Lung (tissue), 12 donors: ENCODE data around the gene GTPBP3. TPM values are rescaled to one million over a fixed set of nuclear protein-coding genes. Genes with fewer than 3 reads are reported as not detected.

Experiments
- ATAC-seq: fragments of 200-7000 bp; cut with Tn5 transposase; one replicate; pipeline ENCODE4 v1.9.1; 2020; ENCODE audit warnings: moderate number of reproducible peaks; ENCODE audit not compliant: insufficient read depth, low FRiP score
- DNase-seq, 3 donors: peaks; one replicate each; pipeline ENCODE4 v3.0.0-alpha.2; 2013 to 2017
- H3K27ac ChIP-seq, 2 donors: one replicate each; pipeline ENCODE4 v1.5.1; 2013; ENCODE audit warnings: mild to moderate bottlenecking in 2 of 2, moderate library complexity in 2 of 2, control low read depth in 1 of 2, inconsistent platforms in 1 of 2, low read depth in 1 of 2, low read length in 1 of 2
- H3K27me3 ChIP-seq, 3 donors: one replicate each; pipeline ENCODE4 v1.5.1; 2013; ENCODE audit warnings: low read length in 2 of 3; ENCODE audit not compliant: control insufficient read depth in 3 of 3, insufficient read depth in 3 of 3
- H3K36me3 ChIP-seq, 4 donors: one replicate each; pipeline ENCODE4 v1.5.1; 2013; ENCODE audit warnings: low read length in 4 of 4, mild to moderate bottlenecking in 1 of 4, moderate library complexity in 1 of 4; ENCODE audit not compliant: control insufficient read depth in 4 of 4, insufficient read depth in 4 of 4
- H3K4me1 ChIP-seq, 5 donors: one replicate each; pipeline ENCODE4 v1.5.1; 2013; ENCODE audit warnings: low read length in 5 of 5, mild to moderate bottlenecking in 2 of 5, moderate library complexity in 1 of 5; ENCODE audit not compliant: control insufficient read depth in 5 of 5, insufficient read depth in 5 of 5
- H3K4me3 ChIP-seq: one replicate; pipeline ENCODE4 v1.5.1; 2013; ENCODE audit warnings: mild to moderate bottlenecking, control low read depth, moderate library complexity
- H3K9ac ChIP-seq, 2 donors: one replicate each; pipeline ENCODE4 v1.5.1; 2013; ENCODE audit warnings: low read length in 2 of 2, control low read depth in 1 of 2; ENCODE audit not compliant: insufficient read depth in 1 of 2
- H3K9me3 ChIP-seq, 4 donors: one replicate each; pipeline ENCODE4 v1.5.1; 2013; ENCODE audit warnings: low read length in 3 of 4, mild to moderate bottlenecking in 1 of 4, moderate library complexity in 1 of 4; ENCODE audit not compliant: control insufficient read depth in 4 of 4, insufficient read depth in 3 of 4
- CTCF ChIP-seq: IDR thresholded peaks from 2 replicates; pipeline ENCODE4 v1.5.1; 2012; ENCODE audit warnings: mild to moderate bottlenecking; ENCODE audit errors: control extremely low read depth, extremely low read depth
- whole genome bisulfite sequencing, 2 donors: extraction: QIAGEN DNeasy Blood & Tissue Kit; methylation state at CpG; one replicate each; pipeline ENCODE4 v1.1.7; 2013; 5-methylcytosine and 5-hydroxymethylcytosine counted together
- polyA plus RNA-seq, 2 donors: library from polyadenylated mRNA; stranded (reverse); fragments of 200-250 nt; gene quantifications; one replicate each; pipeline ENCODE4 v1.2.1, GENCODE V29; 2013
- total RNA-seq, 2 donors: library from RNA; depleted of rRNA in 1 of 2; stranded (reverse); fragments of >200 nt in 1 of 2; gene quantifications; one replicate each; pipeline ENCODE4 v1.2.1, GENCODE V29; 2014 to 2021
- donor health status: control.
- donor health status: control.
- donor health status: Bipolar disorder and iron deficiency.
- donor health status: healthy.
- donor health status: DM: yes; HTN: yes; CAD: no.

Gene GTPBP3
- total and polyA plus RNA-seq, 4 donors, result 13.3 to 24.1 (median 18.2) TPM

DNA sequence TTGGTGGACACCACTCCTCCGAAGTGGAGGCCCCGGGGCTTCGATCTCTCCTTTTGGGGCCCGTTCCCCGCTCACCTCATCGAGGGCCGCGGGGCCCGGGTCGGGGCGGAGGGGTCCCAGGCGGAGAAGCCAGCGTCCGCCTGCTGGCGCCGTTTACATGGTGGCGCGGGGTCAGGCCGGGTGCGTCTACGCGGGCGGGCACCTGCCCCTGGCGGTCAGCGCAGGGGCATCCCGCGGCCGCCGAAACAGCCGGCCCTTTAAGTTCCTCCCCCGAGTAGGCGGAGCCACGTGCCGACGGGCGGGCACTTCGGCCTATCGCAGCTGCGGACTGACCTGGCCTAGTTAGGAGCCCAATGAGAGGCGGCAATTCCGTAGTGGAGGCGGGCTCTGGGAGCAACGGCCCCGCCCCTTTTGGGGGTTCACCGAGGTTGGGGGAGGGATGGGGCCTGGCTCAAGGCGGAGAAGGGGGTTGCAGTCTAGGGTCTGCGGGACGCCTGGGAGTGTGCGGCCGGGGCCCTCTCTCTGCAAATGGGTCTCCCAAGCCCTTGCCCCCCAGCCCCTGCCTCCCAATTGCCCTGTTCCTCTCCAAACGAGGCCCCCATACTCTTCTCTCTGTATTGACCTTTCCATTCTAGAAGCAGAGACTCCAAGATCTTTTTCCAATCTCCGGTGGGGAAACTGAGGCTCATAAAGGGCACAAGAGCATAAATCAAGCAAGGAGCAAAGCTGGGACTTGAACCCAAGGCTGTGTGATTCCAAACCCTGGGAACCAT lies 34.0 kb upstream of the GTPBP3 start, which contains the start of gene ABHD8:
Gene ABHD8, minus strand, starts transcription at position 259 of the 773 bp plus-strand sequence. CDS start 1,809 bp downstream, outside the sequence.
- H3K4me3 ChIP-seq, result peak within 1 kb of the TSS; percentile 48
- peaks cover 0 to under 1% (median 0%) of the 10 kb centered on the region in 4 donors for H3K9me3 ChIP-seq
- H3K4me1 ChIP-seq, result peaks cover 2 to 31% (median 5%) of the 10 kb centered on the region in 5 donors
- 2% methylated on average over 42 to 52 of the region's 52 CpGs for WGBS, 2 donors
- DNase-seq, result peak; percentile 96 to 97 (median 97)
- H3K9ac ChIP-seq, result peak within 1 kb of the TSS in 1 of 2 donors; percentile 11
- no peaks in the 10 kb centered on the region for H3K27me3 ChIP-seq
- ATAC-seq, result peak; percentile 83
- H3K27ac ChIP-seq, result peak within 1 kb of the TSS; percentile 57 to 68
- H3K36me3 ChIP-seq, result peaks cover 0 to 7% (median 3%) of the 10 kb centered on the region in 4 donors
- peak; percentile 18 for TF ChIP-seq CTCF

GRCh38 chr19:17303940-17304267 lies 33.4 kb upstream of the GTPBP3 start:
- Histone ChIP-seq H3K27ac (peak overlapping the region; percentile 49 to 68), H3K4me1 (peaks cover 2 to 31% (median 5%) of the 10 kb centered on the region in 5 donors), H3K9ac (no peak overlapping the region), H3K27me3 (no peaks in the 10 kb centered on the region), H3K9me3 (no peaks in the 10 kb centered on the region), H3K4me3 (no peak overlapping the region), H3K36me3 (peaks cover 0 to 7% (median under 1%) of the 10 kb centered on the region in 4 donors)
- 63 to 70% methylated on average over 12 of the region's 12 CpGs for WGBS, 2 donors
- no peak for TF ChIP-seq CTCF
- DNase-seq, result peak; percentile 18 to 60 (median 46)
- no peak for ATAC-seq

DNA sequence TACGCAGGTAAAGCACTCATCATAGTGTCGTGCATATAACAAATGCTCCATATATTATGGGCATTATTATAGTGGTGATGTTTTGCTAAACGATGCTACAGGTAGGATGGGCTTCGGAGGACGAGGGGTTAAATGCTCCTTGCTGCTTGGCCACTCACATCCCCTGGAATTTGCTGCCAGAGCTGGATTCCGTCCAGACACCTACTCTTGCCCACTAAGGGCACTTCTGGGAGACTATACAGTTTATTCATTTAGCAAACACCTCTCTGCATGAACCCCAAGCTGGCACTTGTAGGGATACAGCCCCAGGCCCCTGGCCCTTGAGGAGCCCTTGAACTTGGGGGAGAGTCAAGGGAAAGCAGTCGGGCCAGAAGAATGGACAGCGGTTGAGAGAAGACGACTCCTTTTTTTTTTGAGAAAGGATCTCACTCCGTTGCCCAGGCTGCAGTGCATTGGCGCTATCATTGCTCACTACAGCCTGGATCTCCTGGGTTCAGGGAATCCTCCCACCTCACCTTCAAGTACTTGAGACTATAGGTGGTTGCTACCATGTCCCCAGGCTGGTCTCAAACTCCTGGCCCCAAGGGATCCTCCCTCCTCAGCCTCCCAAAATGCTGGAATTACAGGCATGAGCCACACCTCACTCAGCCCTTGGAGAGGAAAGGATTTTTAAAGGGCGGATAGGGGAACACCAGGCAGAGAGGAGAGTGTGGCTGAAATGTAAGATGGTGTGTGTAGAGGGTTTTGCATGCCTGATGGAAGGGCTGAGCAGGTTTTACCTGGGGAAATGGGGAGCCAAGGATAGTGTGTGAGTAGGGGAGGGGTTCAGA lies 32.8 kb upstream of the GTPBP3 start:
- TF ChIP-seq CTCF, result no peak
- Histone ChIP-seq H3K27ac (peak overlapping the region; percentile 58 to 88), H3K4me3 (no peak overlapping the region), H3K9ac (no peak overlapping the region), H3K36me3 (peaks cover 0 to 7% (median 0%) of the 10 kb centered on the region in 4 donors), H3K9me3 (no peaks in the 10 kb centered on the region), H3K27me3 (no peaks in the 10 kb centered on the region), H3K4me1 (peaks cover 2 to 31% (median 5%) of the 10 kb centered on the region in 5 donors)
- WGBS, 2 donors, result 51 to 77% methylated on average over 12 of the region's 12 CpGs
- DNase-seq, result peak; percentile 51 to 78 (median 72)
- no peak for ATAC-seq
